SK-N-SH treated with all-trans-retinoic acid at 6 μM for 48 hours (cell line): ENCODE data around the gene PAXX.

ENCODE experiments used
- CSDC2 ChIP-seq: fragments of 250-450 bp; sonication (Bioruptor Pico); IDR thresholded peaks from 2 replicates; pipeline ENCODE4 v1.5.0; 2020; ENCODE audit warnings: mild to moderate bottlenecking, moderate library complexity
- RARB ChIP-seq: fragments of 250-450 bp; sonication (Bioruptor Pico); IDR thresholded peaks from 2 replicates; pipeline ENCODE4 v1.8.0; 2021; ENCODE audit warnings: mild to moderate bottlenecking, moderate library complexity
- ZFP3 ChIP-seq: fragments of 250-450 bp; sonication (Bioruptor Pico); IDR thresholded peaks from 2 replicates; pipeline ENCODE4 v1.5.0; 2020; ENCODE audit warnings: mild to moderate bottlenecking, moderate library complexity

DNA sequence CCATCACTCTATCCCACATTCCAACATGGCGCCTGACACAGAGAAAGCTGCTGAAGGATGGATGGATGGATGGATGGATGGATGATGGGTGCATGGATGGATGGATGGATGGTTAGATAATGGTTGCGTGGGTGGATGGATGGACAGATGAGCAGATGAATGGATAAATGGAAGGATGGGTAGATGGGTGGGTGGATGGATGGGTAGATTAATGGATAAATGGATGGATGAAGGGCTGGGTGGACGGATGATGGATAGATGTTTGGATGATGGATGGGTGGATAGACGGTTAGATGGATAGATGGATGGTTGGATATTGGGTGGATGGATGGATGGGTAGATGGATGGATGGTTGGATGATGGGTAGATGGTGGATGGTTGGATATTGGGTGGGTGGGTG, 35.6 kb upstream of the PAXX start:
- TF ChIP-seq ZFP3 (CRISPR knock-in tag): no peak
- no peak for TF ChIP-seq RARB (CRISPR knock-in tag)
- TF ChIP-seq CSDC2 (CRISPR knock-in tag): no peak
